IMR-90 (cell line): ENCODE results near the gene ZNF480. TPM values are rescaled to one million over a fixed set of nuclear protein-coding genes. Genes with fewer than 3 reads are reported as not detected.

ENCODE experiments used
- ATAC-seq: fragments of 200-7000 bp; cut with Tn5 transposase; 2 replicates; pipeline ENCODE4 v1.9.1; 2020; ENCODE audit warnings: low read depth, mild to moderate bottlenecking, moderate library complexity
- BruUV-seq: library from RNA; stranded (reverse); fragments of 400-500 nt; replicated peaks from 2 replicates; lab custom pipeline; 2021; lab: Mats Ljungman, UMichigan
- CTCF ChIA-PET: fragments of 300-600 bp; formaldehyde crosslinking; extraction: SDS; loops from one replicate; lab custom pipeline; 2021; ENCODE audit warnings: antibody characterized with exemption; lab: Yijun Ruan, JAX
- POLR2A ChIA-PET: fragments of 300-600 bp; sonication (Branson Sonifier 250); formaldehyde crosslinking; loops from one replicate; lab custom pipeline; 2022; ENCODE audit warnings: antibody characterized with exemption; ENCODE audit not compliant: unreplicated experiment; lab: Charles Lee
- DNase-seq: peaks from one replicate; pipeline ENCODE4 v3.0.0; 2013
- H2AFZ ChIP-seq: replicated peaks from 2 replicates; pipeline ENCODE3; 2013; ENCODE audit warnings: low read length, mild to moderate bottlenecking; ENCODE audit not compliant: poor library complexity
- H2AK5ac ChIP-seq: 2 replicates; pipeline ENCODE4 v1.6.1; 2013; ENCODE audit warnings: low read depth, low read length, inconsistent platforms
- H2AK9ac ChIP-seq: replicated peaks from 2 replicates; pipeline ENCODE3; 2013; ENCODE audit warnings: mild to moderate bottlenecking, low read depth, low read length, moderate library complexity; ENCODE audit not compliant: poor library complexity
- H2BK120ac ChIP-seq: 2 replicates; pipeline ENCODE4 v1.6.1; 2013; ENCODE audit warnings: low read depth, low read length, inconsistent platforms
- H2BK15ac ChIP-seq: 3 replicates; pipeline ENCODE4 v1.6.1; 2013; ENCODE audit warnings: low read depth, low read length, inconsistent platforms
- H2BK20ac ChIP-seq: 2 replicates; pipeline ENCODE4 v1.6.1; 2013; ENCODE audit warnings: low read depth, mild to moderate bottlenecking, inconsistent platforms, low read length, moderate library complexity
- H2BK5ac ChIP-seq: 2 replicates; pipeline ENCODE4 v1.6.1; 2013; ENCODE audit warnings: mild to moderate bottlenecking, low read depth, low read length, inconsistent platforms; ENCODE audit not compliant: poor library complexity, severe bottlenecking
- H3K14ac ChIP-seq: replicated peaks from 2 replicates; pipeline ENCODE4 v1.6.1; 2013; ENCODE audit warnings: low read depth, low read length, inconsistent platforms
- H3K18ac ChIP-seq: 2 replicates; pipeline ENCODE4 v1.6.1; 2013; ENCODE audit warnings: low read depth, low read length, control low read depth
- H3K23ac ChIP-seq: 2 replicates; pipeline ENCODE4 v1.6.1; 2013; ENCODE audit warnings: low read depth, low read length, inconsistent platforms
- H3K27ac ChIP-seq: 2 replicates; pipeline ENCODE4 v1.5.1; 2013; ENCODE audit warnings: mild to moderate bottlenecking, control low read depth, low read length; ENCODE audit not compliant: insufficient read depth
- H3K27me3 ChIP-seq: 2 replicates; pipeline ENCODE4 v1.6.1; 2013; ENCODE audit warnings: low read length; ENCODE audit not compliant: control insufficient read depth, insufficient read depth
- H3K36me3 ChIP-seq: 2 replicates; pipeline ENCODE4 v1.6.1; 2013; ENCODE audit warnings: low read length, mixed read lengths; ENCODE audit not compliant: control insufficient read depth, insufficient read depth
- H3K4ac ChIP-seq: 2 replicates; pipeline ENCODE4 v1.6.1; 2013; ENCODE audit warnings: low read depth, low read length, inconsistent platforms
- H3K4me1 ChIP-seq: 2 replicates; pipeline ENCODE4 v1.6.1; 2013; ENCODE audit warnings: low read length, mixed read lengths; ENCODE audit not compliant: control insufficient read depth, insufficient read depth
- H3K4me2 ChIP-seq: 2 replicates; pipeline ENCODE4 v1.6.1; 2013; ENCODE audit warnings: low read depth, mild to moderate bottlenecking, control low read depth, low read length, moderate library complexity
- H3K4me3 ChIP-seq: 2 replicates; pipeline ENCODE4 v1.5.1; 2013; ENCODE audit warnings: low read depth, mild to moderate bottlenecking, control low read depth, low read length, moderate library complexity; ENCODE audit not compliant: insufficient read depth
- H3K56ac ChIP-seq: 2 replicates; pipeline ENCODE4 v1.6.1; 2013; ENCODE audit warnings: low read length, inconsistent platforms; ENCODE audit not compliant: insufficient read depth; ENCODE audit errors: extremely low read depth
- H3K79me1 ChIP-seq, 2 experiments: 2 replicates each; pipeline ENCODE4 v1.6.1; 2013; ENCODE audit warnings: low read length in 2 of 2, inconsistent platforms in 1 of 2, low read depth in 1 of 2
- H3K9ac ChIP-seq: 2 replicates; pipeline ENCODE4 v1.6.1; 2013; ENCODE audit warnings: low read depth, low read length, control low read depth
- H3K9me1 ChIP-seq: 2 replicates; pipeline ENCODE4 v1.6.1; 2013; ENCODE audit warnings: low read length, inconsistent platforms; ENCODE audit not compliant: insufficient read depth
- H3K9me3 ChIP-seq: 2 replicates; pipeline ENCODE4 v1.6.1; 2013; ENCODE audit warnings: low read length; ENCODE audit not compliant: control insufficient read depth, insufficient read depth
- H4K20me1 ChIP-seq: 2 replicates; pipeline ENCODE4 v1.6.1; 2013; ENCODE audit warnings: low read length, inconsistent platforms; ENCODE audit not compliant: insufficient read depth
- H4K5ac ChIP-seq: 2 replicates; pipeline ENCODE4 v1.6.1; 2013; ENCODE audit warnings: mild to moderate bottlenecking, low read depth, low read length, control low read depth
- H4K8ac ChIP-seq, 2 experiments: 2 replicates each; pipeline ENCODE4 v1.6.1; 2013; ENCODE audit warnings: low read depth in 2 of 2, low read length in 2 of 2, control low read depth in 1 of 2, inconsistent platforms in 1 of 2
- H4K91ac ChIP-seq: 2 replicates; pipeline ENCODE4 v1.6.1; 2013; ENCODE audit warnings: low read depth, low read length, inconsistent platforms; ENCODE audit not compliant: insufficient read depth
- CTCF ChIP-seq: conservative IDR thresholded peaks from 2 replicates; pipeline ENCODE4 v1.5.1; 2012; ENCODE audit warnings: mild to moderate bottlenecking, low read depth, low read length, improper control_type of control experiment
- RAD21 ChIP-seq: IDR thresholded peaks from 2 replicates; pipeline ENCODE4 v1.6.1; 2012; ENCODE audit warnings: low read length, improper control_type of control experiment
- SMC3 ChIP-seq: fragments of 150-350 bp; IDR thresholded peaks from 2 replicates; pipeline ENCODE4 v1.6.1; 2016; ENCODE audit warnings: low read depth, mild to moderate bottlenecking, antibody characterized with exemption, low read length, moderate library complexity
- USF2 ChIP-seq: fragments of 150-350 bp; IDR thresholded peaks from 2 replicates; pipeline ENCODE4 v1.6.1; 2017; ENCODE audit warnings: mild to moderate bottlenecking, antibody characterized with exemption, low read length, low read depth
- WGBS, 2 experiments: methylation state at CpG; one replicate each; pipeline versions ENCODE4 v1.1.5 to v1.1.7; 2013; ENCODE audit warnings: missing lambda C conversion rate in 2 of 2; ENCODE audit not compliant: insufficient read length in 1 of 2; ENCODE audit errors: extremely low coverage in 2 of 2; 5-methylcytosine and 5-hydroxymethylcytosine counted together
- dilution Hi-C: fragments of 300-500 bp; cut with HindIII; formaldehyde crosslinking; loops from one replicate; pipeline ENCODE4 v1.14.3; 2018; ENCODE audit warnings: low sequenced_read_pairs; ENCODE audit not compliant: unreplicated experiment
- in situ Hi-C: fragments of 300-500 bp; cut with MboI; formaldehyde crosslinking; loops from 3 replicates; pipeline ENCODE4 v1.14.3; 2019; ENCODE audit warnings: low sequenced_read_pairs, inconsistent platforms, mixed read lengths
- intact Hi-C: fragments of 100-400 bp; cut with micrococcal nuclease; formaldehyde crosslinking; loops from 2 replicates; pipeline ENCODE4 v1.10.0; 2022
- polyA plus RNA-seq, 3 experiments: library from polyadenylated mRNA; depleted of rRNA; stranded (reverse); fragments of >200 nt; gene quantifications; 2 replicates each; pipeline ENCODE4 v1.2.3, GENCODE V29; 2012; ENCODE audit warnings: low replicate concordance in 1 of 3
- total RNA-seq: library from RNA; depleted of rRNA; stranded (reverse); fragments of >200 nt; gene quantifications from 2 replicates; pipeline ENCODE4 v1.2.3, GENCODE V29; 2012

Gene ZNF480
- total and polyA plus RNA-seq, 2 of the 4 experiments (the other 2 are of a cell fraction) = 6.3 to 10.9 TPM

- ChIA-PET POLR2A (no interaction called here), CTCF (no interaction called here)
- WGBS, 2 experiments = 14% methylated on average over 2 of the region's 8 CpGs; no CpG with 5 or more reads in 1 of the 2 experiments
- Histone ChIP-seq H3K18ac (no peak overlapping the region), H4K91ac (no peak overlapping the region), H3K4me2 (no peak overlapping the region), H3K23ac (no peak overlapping the region), H2BK20ac (no peak overlapping the region), H3K4me3 (no peak overlapping the region), H3K79me1 (no peaks in the 10 kb centered on the region), H4K20me1 (no peaks in the 10 kb centered on the region), H2BK120ac (no peak overlapping the region), H2AK9ac (peak overlapping the region; percentile 28), H3K27me3 (no peaks in the 10 kb centered on the region), H3K9me3 (peaks cover 7% of the 10 kb centered on the region; the same call in 1 of the 2 replicates), H3K4ac (no peak overlapping the region), H2AFZ (peak overlapping the region; percentile 43), H3K36me3 (peaks cover 14% of the 10 kb centered on the region), H3K27ac (no peak overlapping the region), H3K14ac (no peak overlapping the region), H2AK5ac (no peak overlapping the region), H3K9me1 (no peaks in the 10 kb centered on the region), H2BK15ac (no peak overlapping the region), H4K8ac (no peak overlapping the region), H3K4me1 (no peaks in the 10 kb centered on the region), H2BK5ac (no peak overlapping the region), H4K5ac (no peak overlapping the region), H3K56ac (no peak overlapping the region), H3K9ac (no peak overlapping the region)
- intact Hi-C loops (no loop called here), in situ Hi-C loops (no loop called here), dilution Hi-C loops (no loop called here)
- ATAC-seq (no peak), DNase-seq (peak; percentile 13)
- TF ChIP-seq CTCF = peak; percentile 32
- TF ChIP-seq RAD21 = 0 out of 2 replicates have a peak, but pooled peaks have one; percentile 14
- peak; percentile 29; the same call in 1 of the 2 replicates for TF ChIP-seq SMC3
- no peak for TF ChIP-seq USF2
- no TSS peak for BruUV-seq
Measured at GRCh38 chr19:52343548-52343947, 46.6 kb downstream of the ZNF480 start.
